NT2/D1 (cell line): ENCODE data around the gene TMEM247.
"Not testable (repeated sequence)": the region's sequence is repeated elsewhere in the genome, so short reads cannot be mapped to it uniquely, and the experiment has no call there.

ENCODE experiments used
- SUZ12 ChIP-seq: IDR thresholded peaks from 2 replicates; pipeline ENCODE4 v1.6.1; 2011; ENCODE audit not compliant: insufficient read length, insufficient read depth; ENCODE audit errors: extremely low read depth
- YY1 ChIP-seq: IDR thresholded peaks from 2 replicates; pipeline ENCODE4 v1.6.1; 2011; ENCODE audit not compliant: insufficient read length, insufficient read depth
- ZNF274 ChIP-seq: IDR thresholded peaks from 2 replicates; pipeline ENCODE4 v1.6.1; 2011; ENCODE audit warnings: mild to moderate bottlenecking, low read depth, low read length

- TF ChIP-seq SUZ12, YY1, ZNF274: not testable (repeated sequence)
These were observed 43.0 kb downstream of the TMEM247 start for GRCh38 chr2:46522385-46522784.
